ENCODE results near the gene CELSR1.

The CELSR1 gene

DNA sequence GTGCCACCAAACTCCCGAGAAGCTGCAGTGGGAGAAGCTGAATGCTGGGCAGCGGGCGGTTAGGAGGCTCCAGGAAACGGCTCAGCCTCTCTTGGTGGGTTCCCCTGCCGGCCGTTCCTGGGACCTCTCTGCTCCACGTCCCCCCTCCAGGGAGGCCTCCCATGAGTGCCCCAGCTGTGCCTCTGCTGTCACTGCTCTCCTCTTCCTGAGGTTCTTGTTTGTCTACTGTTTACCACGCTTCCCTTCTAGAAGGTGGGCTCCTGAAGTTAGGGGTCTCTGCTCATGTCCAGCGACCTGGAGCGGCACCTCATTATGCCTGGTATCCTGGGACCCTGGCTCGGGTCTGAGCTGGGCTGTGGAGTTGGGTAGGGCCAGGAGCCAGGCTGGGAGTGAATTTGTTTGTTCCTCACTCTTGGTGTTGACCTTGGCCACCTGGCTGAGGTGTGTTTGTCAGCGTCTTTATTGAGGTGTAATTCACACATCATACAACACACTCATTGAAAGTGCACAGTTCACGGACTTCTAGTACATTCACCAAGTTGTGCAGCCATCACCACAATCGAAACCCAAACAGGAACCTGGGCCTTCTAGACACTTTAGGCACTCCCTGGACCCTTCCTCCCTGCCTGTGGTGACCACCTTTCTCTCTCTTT, 45.0 kb upstream of the CELSR1 start:
- H3K4me2 ChIP-seq (ENCODE audit: low read length): no peak overlapping the region
- TF ChIP-seq, protein P1, sequence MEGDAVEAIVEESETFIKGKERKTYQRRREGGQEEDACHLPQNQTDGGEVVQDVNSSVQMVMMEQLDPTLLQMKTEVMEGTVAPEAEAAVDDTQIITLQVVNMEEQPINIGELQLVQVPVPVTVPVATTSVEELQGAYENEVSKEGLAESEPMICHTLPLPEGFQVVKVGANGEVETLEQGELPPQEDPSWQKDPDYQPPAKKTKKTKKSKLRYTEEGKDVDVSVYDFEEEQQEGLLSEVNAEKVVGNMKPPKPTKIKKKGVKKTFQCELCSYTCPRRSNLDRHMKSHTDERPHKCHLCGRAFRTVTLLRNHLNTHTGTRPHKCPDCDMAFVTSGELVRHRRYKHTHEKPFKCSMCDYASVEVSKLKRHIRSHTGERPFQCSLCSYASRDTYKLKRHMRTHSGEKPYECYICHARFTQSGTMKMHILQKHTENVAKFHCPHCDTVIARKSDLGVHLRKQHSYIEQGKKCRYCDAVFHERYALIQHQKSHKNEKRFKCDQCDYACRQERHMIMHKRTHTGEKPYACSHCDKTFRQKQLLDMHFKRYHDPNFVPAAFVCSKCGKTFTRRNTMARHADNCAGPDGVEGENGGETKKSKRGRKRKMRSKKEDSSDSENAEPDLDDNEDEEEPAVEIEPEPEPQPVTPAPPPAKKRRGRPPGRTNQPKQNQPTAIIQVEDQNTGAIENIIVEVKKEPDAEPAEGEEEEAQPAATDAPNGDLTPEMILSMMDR (IDR thresholded peaks at IDR 0.05; ENCODE audit: low read depth, low read length): no peak
- no peak for TF ChIP-seq EZH2phosphoT487 (IDR thresholded peaks at IDR 0.05; ENCODE audit: low read depth)
- no peak overlapping the region for H3K4me3 ChIP-seq (ENCODE audit: low read length)
- H3K79me2 ChIP-seq (ENCODE audit: low read length): peaks cover 87% of the 10 kb centered on the region
- peaks cover 9% of the 10 kb centered on the region for H3K36me3 ChIP-seq (replicated peaks; ENCODE audit: low read depth, low read length)
- peaks cover 38% of the 10 kb centered on the region for H3K4me1 ChIP-seq (ENCODE audit: low read length)
- no peak overlapping the region for H2AFZ ChIP-seq (ENCODE audit: low read depth, low read length)
- H3K27ac ChIP-seq (ENCODE audit: low read length): no peak overlapping the region
- no peaks in the 10 kb centered on the region for H3K9me3 ChIP-seq (ENCODE audit: insufficient read depth, low read length)
- H4K20me1 ChIP-seq (ENCODE audit: insufficient read depth, low read length): peaks cover 35% of the 10 kb centered on the region
- no peak overlapping the region for H3K9ac ChIP-seq (ENCODE audit: low read length)
- no peaks in the 10 kb centered on the region for H3K27me3 ChIP-seq (ENCODE audit: low read depth, low read length)

- peaks cover 35% of the 10 kb centered on the region for H4K20me1 ChIP-seq (ENCODE audit: insufficient read depth, low read length)
- no peak overlapping the region for H3K9ac ChIP-seq (ENCODE audit: low read length)
- no peak overlapping the region for H3K27ac ChIP-seq (ENCODE audit: low read length)
- H3K79me2 ChIP-seq (ENCODE audit: low read length): peaks cover 86% of the 10 kb centered on the region
- H2AFZ ChIP-seq (ENCODE audit: low read depth, low read length): no peak overlapping the region
- H3K4me3 ChIP-seq (ENCODE audit: low read length): no peak overlapping the region
- no peak overlapping the region for H3K4me2 ChIP-seq (ENCODE audit: low read length)
- peaks cover 9% of the 10 kb centered on the region for H3K36me3 ChIP-seq (replicated peaks; ENCODE audit: low read depth, low read length)
- H3K9me3 ChIP-seq (ENCODE audit: insufficient read depth, low read length): no peaks in the 10 kb centered on the region
- H3K27me3 ChIP-seq (ENCODE audit: low read depth, low read length): no peaks in the 10 kb centered on the region
- TF ChIP-seq, protein P1 (IDR thresholded peaks at IDR 0.05; ENCODE audit: low read depth, low read length): no peak
- no peak for TF ChIP-seq EZH2phosphoT487 (IDR thresholded peaks at IDR 0.05; ENCODE audit: low read depth)
- H3K4me1 ChIP-seq (ENCODE audit: low read length): peaks cover 31% of the 10 kb centered on the region
These were observed 44.3 kb upstream of the CELSR1 start for GRCh38 chr22:46581538-46582244.

GRCh38 chr22:46580940-46581537, 43.6 kb upstream of the CELSR1 start:
- Histone ChIP-seq H4K20me1 (ENCODE audit: insufficient read depth, low read length) (peaks cover 35% of the 10 kb centered on the region), H3K79me2 (ENCODE audit: low read length) (peaks cover 79% of the 10 kb centered on the region), H3K4me3 (ENCODE audit: low read length) (no peak overlapping the region), H3K9ac (ENCODE audit: low read length) (no peak overlapping the region), H3K27me3 (ENCODE audit: low read depth, low read length) (no peaks in the 10 kb centered on the region), H2AFZ (ENCODE audit: low read depth, low read length) (no peak overlapping the region), H3K9me3 (ENCODE audit: insufficient read depth, low read length) (no peaks in the 10 kb centered on the region), H3K27ac (ENCODE audit: low read length) (no peak overlapping the region), H3K36me3 (replicated peaks; ENCODE audit: low read depth, low read length) (peaks cover 9% of the 10 kb centered on the region), H3K4me2 (ENCODE audit: low read length) (no peak overlapping the region), H3K4me1 (ENCODE audit: low read length) (peaks cover 29% of the 10 kb centered on the region)
- no peak for TF ChIP-seq EZH2phosphoT487 (IDR thresholded peaks at IDR 0.05; ENCODE audit: low read depth)
- TF ChIP-seq, protein P1 (IDR thresholded peaks at IDR 0.05; ENCODE audit: low read depth, low read length): no peak

- Histone ChIP-seq H3K4me3 (ENCODE audit: low read length) (no peak overlapping the region), H2AFZ (ENCODE audit: low read depth, low read length) (no peak overlapping the region), H4K20me1 (ENCODE audit: insufficient read depth, low read length) (peaks cover 35% of the 10 kb centered on the region), H3K9ac (ENCODE audit: low read length) (no peak overlapping the region), H3K4me1 (ENCODE audit: low read length) (peaks cover 25% of the 10 kb centered on the region), H3K36me3 (replicated peaks; ENCODE audit: low read depth, low read length) (peaks cover 6% of the 10 kb centered on the region), H3K27ac (ENCODE audit: low read length) (no peak overlapping the region), H3K9me3 (ENCODE audit: insufficient read depth, low read length) (no peaks in the 10 kb centered on the region), H3K4me2 (ENCODE audit: low read length) (no peak overlapping the region), H3K27me3 (ENCODE audit: low read depth, low read length) (no peaks in the 10 kb centered on the region), H3K79me2 (ENCODE audit: low read length) (peaks cover 71% of the 10 kb centered on the region)
- no peak for TF ChIP-seq EZH2phosphoT487 (IDR thresholded peaks at IDR 0.05; ENCODE audit: low read depth)
- TF ChIP-seq, protein P1 (IDR thresholded peaks at IDR 0.05; ENCODE audit: low read depth, low read length): no peak
These were observed 42.5 kb upstream of the CELSR1 start for GRCh38 chr22:46579751-46580449.

Data from OCI-LY3 (cell line).